GM18858 (cell line): ENCODE measurements around the gene PLEK2.

Experiments
- ATAC-seq: cut with Tn5 transposase; IDR thresholded peaks from one replicate; pipeline ENCODE4 v1.9.1; 2021; ENCODE audit not compliant: unreplicated experiment

The PLEK2 gene

GRCh38 chr14:67405771-67406170, 6.2 kb downstream of the PLEK2 start:
- no peak for ATAC-seq

GRCh38 chr14:67400434-67400833, 11.5 kb downstream of the PLEK2 start:
- ATAC-seq = no peak

DNA sequence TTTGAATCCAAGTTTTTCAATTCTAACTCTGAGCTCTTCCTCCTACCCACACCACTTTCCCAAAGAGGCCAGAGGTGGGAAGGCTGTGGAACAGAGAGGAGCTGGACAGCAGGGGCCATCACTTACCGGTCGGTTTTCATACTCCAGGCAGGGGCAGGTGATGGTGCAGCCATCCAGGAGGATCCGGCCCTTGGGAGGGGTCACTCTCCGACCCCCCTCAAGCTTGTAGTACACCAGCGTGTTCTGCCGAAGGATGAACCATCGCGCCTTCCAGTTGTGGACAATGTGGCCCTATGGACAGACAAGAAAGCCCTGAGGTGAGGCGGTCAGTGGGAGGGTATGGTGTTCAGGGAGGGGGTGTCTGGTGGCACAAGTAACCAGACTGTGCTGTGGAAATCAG, 14.4 kb downstream of the PLEK2 start:
- no peak for ATAC-seq

- ATAC-seq = no peak
Observed at GRCh38 chr14:67396381-67396970, 15.5 kb downstream of the PLEK2 start.

GRCh38 chr14:67395876-67396189, 16.1 kb downstream of the PLEK2 start:
- ATAC-seq = no peak

GRCh38 chr14:67395086-67395875, 16.7 kb downstream of the PLEK2 start:
- ATAC-seq = no peak

- ATAC-seq = no peak
Observed at GRCh38 chr14:67393689-67394088, 18.3 kb downstream of the PLEK2 start.

- ATAC-seq = no peak
Observed at GRCh38 chr14:67392800-67393199, 19.2 kb downstream of the PLEK2 start.

DNA sequence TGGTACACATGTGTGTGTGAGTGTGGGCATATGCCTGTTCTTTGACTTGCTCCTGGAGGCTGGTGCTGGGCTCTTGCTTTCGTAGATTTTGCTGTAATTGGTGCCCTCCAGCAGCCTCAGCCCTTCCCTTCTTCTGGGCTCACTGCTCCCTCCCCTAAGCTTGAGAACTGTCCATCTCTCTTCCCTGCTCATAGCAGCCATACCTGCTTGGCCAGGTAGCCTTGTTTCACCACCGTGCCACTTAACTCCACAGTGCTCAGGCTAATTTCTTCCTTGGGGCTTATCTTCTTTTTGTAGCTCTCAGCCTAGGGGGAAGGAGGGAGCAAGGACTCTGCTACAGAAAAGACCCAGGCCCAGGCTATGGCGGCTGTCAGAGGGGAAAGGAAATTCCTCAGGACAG, 19.8 kb downstream of the PLEK2 start:
- ATAC-seq = no peak

DNA sequence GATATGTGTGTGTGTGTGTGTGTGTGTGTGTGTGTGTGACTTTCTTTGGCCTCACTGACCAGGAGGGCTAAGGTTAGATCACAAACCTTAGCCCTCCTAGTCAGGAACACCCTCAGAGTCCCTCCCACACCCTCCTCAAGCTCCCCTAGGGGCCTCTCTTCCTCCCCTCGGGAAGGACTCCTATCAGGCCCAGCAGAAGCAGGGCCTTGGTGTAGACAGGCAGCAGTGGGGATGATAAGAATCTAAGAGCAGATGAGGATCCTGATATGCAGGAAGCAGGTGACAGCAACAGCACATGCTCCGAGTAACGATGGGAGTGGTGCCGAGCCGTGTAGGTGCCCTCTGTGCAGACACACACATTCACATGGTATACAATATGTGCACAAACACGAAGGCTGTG, 20.7 kb downstream of the PLEK2 start:
- no peak for ATAC-seq

DNA sequence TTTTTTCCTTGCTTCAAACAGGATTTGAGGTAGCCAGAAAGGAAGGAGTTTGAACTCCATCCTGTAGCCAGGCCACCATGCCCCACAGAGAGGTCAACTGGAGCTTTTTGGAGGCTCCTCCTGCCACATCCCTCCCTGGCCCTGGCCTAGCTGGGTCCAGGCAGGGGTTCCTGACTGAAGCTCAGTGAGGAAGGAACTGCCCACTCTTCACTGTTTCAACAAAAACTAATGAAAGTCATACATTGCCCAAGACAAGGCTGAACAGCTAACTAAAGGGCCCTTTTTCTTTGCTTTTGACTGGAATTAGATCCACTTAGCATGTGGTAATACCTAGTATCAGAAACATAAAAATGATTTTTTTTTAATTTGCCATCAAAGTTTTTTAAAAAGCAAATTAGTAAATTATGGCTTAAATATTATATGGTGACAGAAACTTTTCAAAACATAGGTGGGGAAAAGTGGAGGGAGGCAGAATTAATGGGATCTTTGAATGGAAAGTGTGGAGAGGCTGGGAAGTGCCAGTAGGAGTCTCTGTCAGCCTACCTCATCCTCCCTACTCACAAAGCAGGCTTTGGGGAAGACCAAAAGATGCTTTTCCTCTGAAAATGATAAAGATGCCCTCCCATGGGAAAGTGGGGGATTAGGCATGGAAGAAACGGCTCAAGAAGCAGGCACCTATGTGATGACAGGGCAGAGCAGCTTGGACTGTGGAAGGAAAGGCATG, 22.0 kb downstream of the PLEK2 start:
- ATAC-seq = no peak

DNA sequence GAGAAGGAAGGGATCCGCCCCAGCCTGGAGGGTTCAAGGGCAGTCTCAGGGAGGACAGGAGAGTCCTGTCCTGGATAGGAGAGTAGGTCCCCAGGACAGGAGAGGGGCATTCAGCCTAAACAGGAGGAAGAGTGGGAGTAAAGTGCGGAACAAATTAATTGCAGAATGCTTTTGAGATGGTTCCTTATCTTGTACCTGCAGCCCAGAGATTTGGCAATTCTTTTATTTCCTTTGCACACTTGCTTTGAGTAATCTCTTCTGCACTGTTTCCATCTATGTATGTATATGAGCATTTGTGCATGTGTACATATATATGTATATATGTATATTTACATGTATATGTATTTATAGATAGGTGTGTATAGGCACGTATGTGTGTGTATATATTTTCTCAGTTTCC, 22.7 kb downstream of the PLEK2 start:
- no peak for ATAC-seq

DNA sequence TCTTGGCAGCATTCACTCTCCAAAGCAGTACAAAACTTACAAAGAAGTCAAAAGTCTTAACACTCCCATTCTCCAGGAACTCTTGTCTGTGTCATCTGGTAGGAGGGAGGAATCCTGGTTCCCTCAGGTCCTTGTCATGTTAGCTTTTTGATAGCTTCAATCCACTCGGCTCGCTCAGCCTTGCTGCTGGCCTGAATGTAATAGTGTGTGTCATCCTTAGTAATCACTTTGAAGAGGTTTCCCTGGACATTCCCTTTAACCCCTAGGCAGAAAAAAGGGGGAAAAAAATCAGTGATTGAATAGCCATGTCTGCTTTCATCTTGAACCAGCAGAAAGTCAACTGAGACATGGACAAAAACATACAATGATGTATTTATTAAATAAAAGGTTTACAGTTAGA, 24.8 kb downstream of the PLEK2 start:
- ATAC-seq = no peak

GRCh38 chr14:67385618-67386017, 26.3 kb downstream of the PLEK2 start:
- ATAC-seq = no peak

- ATAC-seq = no peak
Observed at GRCh38 chr14:67385120-67385519, 26.8 kb downstream of the PLEK2 start.

- no peak for ATAC-seq
Observed at GRCh38 chr14:67377916-67378315, 34.0 kb downstream of the PLEK2 start.

- ATAC-seq = no peak
Observed at GRCh38 chr14:67373347-67373746, 38.6 kb downstream of the PLEK2 start.

GRCh38 chr14:67372833-67373232, 39.1 kb downstream of the PLEK2 start:
- ATAC-seq = no peak

GRCh38 chr14:67371247-67372148, 40.5 kb downstream of the PLEK2 start:
- no peak for ATAC-seq

GRCh38 chr14:67370830-67371229, 41.1 kb downstream of the PLEK2 start:
- ATAC-seq = no peak

DNA sequence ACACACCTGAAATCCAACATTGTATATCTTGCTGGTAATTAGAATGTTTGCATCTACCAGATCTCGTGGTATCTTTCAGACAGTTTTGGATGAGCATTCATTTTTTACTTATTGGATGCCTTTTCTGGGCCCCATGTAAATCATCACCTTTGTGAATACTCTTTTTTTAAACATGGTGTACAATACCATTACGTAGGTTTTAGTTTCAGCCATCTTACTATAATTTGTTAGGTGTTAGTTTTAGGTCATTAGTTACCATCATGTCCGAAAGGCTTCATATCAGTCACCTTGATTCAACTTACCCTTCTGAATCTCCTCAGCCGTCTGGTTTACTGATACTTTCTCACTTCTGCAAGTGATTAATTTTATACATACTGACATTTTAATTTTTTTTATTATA, 46.5 kb downstream of the PLEK2 start:
- no peak for ATAC-seq
